ENCODE results near the gene PARK7.

DNA sequence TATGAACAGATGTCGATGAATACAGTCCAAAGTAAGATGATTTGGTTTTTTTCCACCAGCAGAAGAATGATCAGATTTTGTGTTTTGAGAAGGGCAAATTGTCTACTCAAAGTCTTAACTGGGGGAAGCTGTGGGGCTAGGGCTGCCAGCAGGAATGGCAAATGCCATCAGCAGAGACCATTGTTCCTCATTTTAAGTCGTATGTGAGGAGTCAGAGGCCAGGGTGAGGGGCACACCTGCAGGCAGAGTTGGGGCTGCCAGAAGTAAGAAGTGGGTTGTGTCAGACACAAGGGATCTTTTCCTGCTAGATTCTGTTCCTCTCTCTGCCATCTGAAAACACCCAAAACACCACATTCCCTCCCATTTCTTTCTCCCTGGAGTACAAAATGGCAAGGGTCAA is 8.7 kb downstream of the PARK7 start:
- no peak for TF ChIP-seq POLR2A (IDR thresholded peaks at IDR 0.05)
- TF ChIP-seq, protein P1, sequence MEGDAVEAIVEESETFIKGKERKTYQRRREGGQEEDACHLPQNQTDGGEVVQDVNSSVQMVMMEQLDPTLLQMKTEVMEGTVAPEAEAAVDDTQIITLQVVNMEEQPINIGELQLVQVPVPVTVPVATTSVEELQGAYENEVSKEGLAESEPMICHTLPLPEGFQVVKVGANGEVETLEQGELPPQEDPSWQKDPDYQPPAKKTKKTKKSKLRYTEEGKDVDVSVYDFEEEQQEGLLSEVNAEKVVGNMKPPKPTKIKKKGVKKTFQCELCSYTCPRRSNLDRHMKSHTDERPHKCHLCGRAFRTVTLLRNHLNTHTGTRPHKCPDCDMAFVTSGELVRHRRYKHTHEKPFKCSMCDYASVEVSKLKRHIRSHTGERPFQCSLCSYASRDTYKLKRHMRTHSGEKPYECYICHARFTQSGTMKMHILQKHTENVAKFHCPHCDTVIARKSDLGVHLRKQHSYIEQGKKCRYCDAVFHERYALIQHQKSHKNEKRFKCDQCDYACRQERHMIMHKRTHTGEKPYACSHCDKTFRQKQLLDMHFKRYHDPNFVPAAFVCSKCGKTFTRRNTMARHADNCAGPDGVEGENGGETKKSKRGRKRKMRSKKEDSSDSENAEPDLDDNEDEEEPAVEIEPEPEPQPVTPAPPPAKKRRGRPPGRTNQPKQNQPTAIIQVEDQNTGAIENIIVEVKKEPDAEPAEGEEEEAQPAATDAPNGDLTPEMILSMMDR (IDR thresholded peaks at IDR 0.05), result no peak

Data from Peyer's patch (tissue), 4 donors.